Glutamatergic neuron (in vitro differentiated cells): ENCODE measurements around the gene NRF1. TPM values are rescaled to one million over a fixed set of nuclear protein-coding genes. Genes with fewer than 3 reads are reported as not detected.
"Not testable (repeated sequence)": the region's sequence is repeated elsewhere in the genome, so short reads cannot be mapped to it uniquely, and the experiment has no call there.

Experiments used
- DNase-seq: peaks from one replicate; pipeline ENCODE4 v3.0.0; 2022
- H3K27ac Mint-ChIP-seq: one replicate; pipeline ENCODE4 v1.8.0; 2020; ENCODE audit warnings: mild to moderate bottlenecking, mixed read lengths, inconsistent platforms; ENCODE audit not compliant: unreplicated experiment
- H3K27me3 Mint-ChIP-seq: one replicate; pipeline ENCODE4 v1.8.0; 2020; ENCODE audit warnings: mild to moderate bottlenecking, moderate library complexity, mixed read lengths, inconsistent platforms; ENCODE audit not compliant: unreplicated experiment
- H3K36me3 Mint-ChIP-seq: one replicate; pipeline ENCODE4 v1.8.0; 2020; ENCODE audit warnings: mild to moderate bottlenecking, mixed read lengths, inconsistent platforms; ENCODE audit not compliant: unreplicated experiment
- H3K4me1 Mint-ChIP-seq: one replicate; pipeline ENCODE4 v1.8.0; 2020; ENCODE audit warnings: mild to moderate bottlenecking, low read depth, mixed read lengths, inconsistent platforms; ENCODE audit not compliant: unreplicated experiment
- H3K4me3 Mint-ChIP-seq: one replicate; pipeline ENCODE4 v1.8.0; 2020; ENCODE audit warnings: mild to moderate bottlenecking, mixed read lengths, inconsistent platforms; ENCODE audit not compliant: unreplicated experiment
- H3K9me3 Mint-ChIP-seq: one replicate; pipeline ENCODE4 v1.8.0; 2020; ENCODE audit warnings: mild to moderate bottlenecking, moderate library complexity, mixed read lengths, inconsistent platforms; ENCODE audit not compliant: unreplicated experiment
- CTCF ChIP-seq: fragments of 200-600 bp; sonication (generic); IDR thresholded peaks from one replicate; pipeline ENCODE4 v1.5.0; 2021; ENCODE audit not compliant: partially characterized antibody, unreplicated experiment
- total RNA-seq: library from RNA; stranded (reverse); fragmentation: NEBNext Ultra II Directional; extraction: Animal tissue kit (Norgen Biotek cat#: 25700); gene quantifications from one replicate; pipeline ENCODE4 v1.2.1, GENCODE V29; 2021; ENCODE audit not compliant: unreplicated experiment

NRF1 gene
- total RNA-seq, 1 donor from 2014 or later, result 16.4 TPM

- H3K4me3 Mint-ChIP-seq, result no peak overlapping the region
- peaks cover 5% of the 10 kb centered on the region for H3K27me3 Mint-ChIP-seq
- peaks cover 27% of the 10 kb centered on the region for H3K36me3 Mint-ChIP-seq
- no peak for TF ChIP-seq CTCF
- no peaks in the 10 kb centered on the region for H3K4me1 Mint-ChIP-seq
- peaks cover 9% of the 10 kb centered on the region for H3K9me3 Mint-ChIP-seq
- H3K27ac Mint-ChIP-seq, result no peak overlapping the region
- DNase-seq, result no peak
Observed at GRCh38 chr7:129657363-129657762, 45.8 kb downstream of the NRF1 start.

- Mint-ChIP-seq H3K9me3 (peaks cover 12% of the 10 kb centered on the region), H3K36me3 (peaks cover 34% of the 10 kb centered on the region)
- H3K4me3 Mint-ChIP-seq, H3K27me3 Mint-ChIP-seq, H3K27ac Mint-ChIP-seq, DNase-seq, H3K4me1 Mint-ChIP-seq: not testable (repeated sequence)
Observed at GRCh38 chr7:129659907-129660306, 48.4 kb downstream of the NRF1 start.

- H3K4me1 Mint-ChIP-seq, result peaks cover 8% of the 10 kb centered on the region
Observed at GRCh38 chr7:129661645-129662182, 50.2 kb downstream of the NRF1 start.

GRCh38 chr7:129663240-129663639 is 51.7 kb downstream of the NRF1 start:
- H3K4me1 Mint-ChIP-seq, H3K27me3 Mint-ChIP-seq, H3K4me3 Mint-ChIP-seq, DNase-seq: not testable (repeated sequence)
- Mint-ChIP-seq H3K36me3 (peaks cover 34% of the 10 kb centered on the region), H3K27ac (peak overlapping the region; percentile 52), H3K9me3 (peaks cover 12% of the 10 kb centered on the region)

More at GRCh38 chr7:129661645-129662182, 50.2 kb downstream of the NRF1 start:
- Mint-ChIP-seq H3K27me3 (peaks cover 2% of the 10 kb centered on the region), H3K27ac (peak overlapping the region; percentile 38), H3K36me3 (peaks cover 34% of the 10 kb centered on the region), H3K9me3 (peaks cover 12% of the 10 kb centered on the region), H3K4me3 (no peak overlapping the region)
- DNase-seq, result no peak
- TF ChIP-seq CTCF, result no peak

GRCh38 chr7:129664029-129665012 is 52.8 kb downstream of the NRF1 start:
- peak; percentile 69 for TF ChIP-seq CTCF
- DNase-seq, result no peak
- Mint-ChIP-seq H3K4me3 (peak overlapping the region; percentile 18), H3K27me3 (peaks cover 2% of the 10 kb centered on the region), H3K9me3 (peaks cover 12% of the 10 kb centered on the region), H3K36me3 (peaks cover 34% of the 10 kb centered on the region), H3K27ac (peak overlapping the region; percentile 50), H3K4me1 (peaks cover 8% of the 10 kb centered on the region)

- H3K27me3 Mint-ChIP-seq, result peaks cover 2% of the 10 kb centered on the region
- no peak for DNase-seq
- H3K9me3 Mint-ChIP-seq, result peaks cover 12% of the 10 kb centered on the region
- no peak overlapping the region for H3K4me3 Mint-ChIP-seq
- peaks cover 27% of the 10 kb centered on the region for H3K36me3 Mint-ChIP-seq
- no peak for TF ChIP-seq CTCF
- no peak overlapping the region for H3K27ac Mint-ChIP-seq
- peaks cover 8% of the 10 kb centered on the region for H3K4me1 Mint-ChIP-seq
Observed at GRCh38 chr7:129665013-129665401, 53.5 kb downstream of the NRF1 start.
